CD4-positive, alpha-beta T cell treated with Interferon alpha-2 for 1 hour (primary cell): ENCODE measurements around the gene ROR1.

Experiments used
- DNase-seq, 2 donors: peaks; one replicate each; pipeline ENCODE4 v3.0.0-alpha.2; 2020 to 2022

ROR1 gene

DNA sequence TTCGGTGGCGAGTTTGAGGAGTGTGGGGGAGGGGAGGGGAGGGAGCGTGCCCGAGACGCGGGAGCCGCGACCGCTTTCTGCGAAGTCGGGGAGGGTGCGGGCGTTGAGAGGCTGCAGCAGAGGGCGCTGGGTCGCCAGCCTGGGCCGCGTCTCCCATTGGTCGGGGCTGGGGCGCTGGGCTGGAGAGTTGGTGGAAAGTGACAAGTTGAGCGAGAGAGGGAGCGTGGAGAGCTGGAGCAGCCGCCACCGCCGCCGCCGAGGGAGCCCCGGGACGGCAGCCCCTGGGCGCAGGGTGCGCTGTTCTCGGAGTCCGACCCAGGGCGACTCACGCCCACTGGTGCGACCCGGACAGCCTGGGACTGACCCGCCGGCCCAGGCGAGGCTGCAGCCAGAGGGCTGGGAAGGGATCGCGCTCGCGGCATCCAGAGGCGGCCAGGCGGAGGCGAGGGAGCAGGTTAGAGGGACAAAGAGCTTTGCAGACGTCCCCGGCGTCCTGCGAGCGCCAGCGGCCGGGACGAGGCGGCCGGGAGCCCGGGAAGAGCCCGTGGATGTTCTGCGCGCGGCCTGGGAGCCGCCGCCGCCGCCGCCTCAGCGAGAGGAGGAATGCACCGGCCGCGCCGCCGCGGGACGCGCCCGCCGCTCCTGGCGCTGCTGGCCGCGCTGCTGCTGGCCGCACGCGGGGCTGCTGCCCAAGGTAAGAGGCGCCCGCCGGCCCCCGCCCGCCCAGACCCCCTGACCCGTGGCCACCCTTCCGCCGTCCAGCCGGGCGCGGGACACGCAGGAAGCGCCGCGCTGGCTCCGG is at the start of gene ROR1:
Gene ROR1 (plus strand): TSS at position 203 of the 802 bp plus-strand sequence.
- DNase-seq: peak; percentile 21 to 56

GRCh38 chr1:63724375-63724899 is 49.4 kb upstream of the ROR1 start:
- DNase-seq: no peak

GRCh38 chr1:63728611-63729226 is 45.1 kb upstream of the ROR1 start:
- no peak for DNase-seq

- no peak for DNase-seq
Observed at GRCh38 chr1:63729227-63729620, 44.6 kb upstream of the ROR1 start.

GRCh38 chr1:63730211-63730610 is 43.6 kb upstream of the ROR1 start:
- DNase-seq: no peak

DNA sequence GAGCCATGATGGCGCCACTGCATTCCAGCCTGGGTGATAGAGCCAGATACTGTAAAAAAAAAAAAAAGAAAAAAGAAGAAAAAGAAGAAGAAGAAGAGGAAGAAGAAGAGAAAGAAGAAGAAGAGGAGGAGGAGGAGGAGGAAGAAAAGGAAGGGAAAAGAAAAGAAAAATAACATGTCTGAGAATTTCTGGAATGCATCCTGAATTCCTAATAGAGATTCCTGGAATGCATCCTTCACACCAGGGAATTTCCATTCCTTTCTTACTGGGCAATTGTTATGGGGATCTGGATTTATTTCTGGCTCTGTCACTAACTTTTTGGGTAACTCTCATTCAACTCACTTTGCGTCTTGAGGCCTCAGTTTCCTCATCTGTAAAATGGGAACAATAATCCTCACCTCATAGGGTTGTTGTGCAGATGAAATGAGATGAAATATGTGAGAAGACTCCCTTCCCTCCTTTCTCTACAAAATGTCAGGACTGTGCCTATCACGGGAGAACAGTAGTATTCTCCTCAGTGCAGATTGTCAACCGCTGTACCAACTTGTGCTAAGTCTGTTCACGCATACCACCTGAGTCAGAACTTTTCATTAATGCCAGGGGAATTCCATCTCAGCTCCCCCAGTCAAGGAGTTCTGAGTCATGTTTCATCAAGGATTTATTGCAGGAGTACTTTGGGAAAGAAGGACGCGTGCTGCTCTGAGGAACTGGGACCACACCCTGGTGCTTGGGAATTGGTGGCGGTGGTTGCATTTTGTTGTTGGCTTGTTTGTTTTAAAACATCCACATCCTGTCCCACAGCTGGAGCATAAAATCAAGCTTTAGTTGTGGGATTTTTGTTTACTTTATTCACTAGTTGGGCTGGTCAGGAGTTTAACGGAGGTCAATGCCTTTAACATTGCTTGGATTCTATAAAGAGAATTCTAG is 42.4 kb upstream of the ROR1 start:
- no peak for DNase-seq

- no peak for DNase-seq
Observed at GRCh38 chr1:63732666-63733065, 41.2 kb upstream of the ROR1 start.

GRCh38 chr1:63738772-63739171 is 35.0 kb upstream of the ROR1 start:
- no peak for DNase-seq

- no peak for DNase-seq
Observed at GRCh38 chr1:63739452-63739851, 34.4 kb upstream of the ROR1 start.

GRCh38 chr1:63740432-63740831 is 33.4 kb upstream of the ROR1 start:
- no peak for DNase-seq

DNA sequence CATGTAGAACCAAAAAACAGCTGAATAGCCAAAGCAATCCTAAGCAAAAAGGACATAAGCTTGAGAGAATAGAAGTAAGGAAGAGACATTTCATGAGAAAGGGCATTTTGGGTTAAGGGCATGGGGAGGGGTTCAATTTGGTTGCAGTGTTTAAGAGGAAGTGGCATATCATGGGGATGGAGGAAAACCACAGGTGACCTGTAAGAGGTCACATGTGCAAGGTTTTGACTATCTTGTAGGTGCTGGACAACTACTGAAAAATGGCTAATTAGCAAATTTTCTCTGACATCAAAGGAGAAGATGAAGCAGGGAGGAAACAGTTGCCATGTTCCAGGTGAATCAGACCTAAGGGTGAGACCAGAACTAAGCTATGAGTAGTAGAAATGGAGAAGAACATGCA is 31.3 kb upstream of the ROR1 start:
- no peak for DNase-seq

GRCh38 chr1:63743781-63744180 is 30.0 kb upstream of the ROR1 start:
- no peak for DNase-seq

DNA sequence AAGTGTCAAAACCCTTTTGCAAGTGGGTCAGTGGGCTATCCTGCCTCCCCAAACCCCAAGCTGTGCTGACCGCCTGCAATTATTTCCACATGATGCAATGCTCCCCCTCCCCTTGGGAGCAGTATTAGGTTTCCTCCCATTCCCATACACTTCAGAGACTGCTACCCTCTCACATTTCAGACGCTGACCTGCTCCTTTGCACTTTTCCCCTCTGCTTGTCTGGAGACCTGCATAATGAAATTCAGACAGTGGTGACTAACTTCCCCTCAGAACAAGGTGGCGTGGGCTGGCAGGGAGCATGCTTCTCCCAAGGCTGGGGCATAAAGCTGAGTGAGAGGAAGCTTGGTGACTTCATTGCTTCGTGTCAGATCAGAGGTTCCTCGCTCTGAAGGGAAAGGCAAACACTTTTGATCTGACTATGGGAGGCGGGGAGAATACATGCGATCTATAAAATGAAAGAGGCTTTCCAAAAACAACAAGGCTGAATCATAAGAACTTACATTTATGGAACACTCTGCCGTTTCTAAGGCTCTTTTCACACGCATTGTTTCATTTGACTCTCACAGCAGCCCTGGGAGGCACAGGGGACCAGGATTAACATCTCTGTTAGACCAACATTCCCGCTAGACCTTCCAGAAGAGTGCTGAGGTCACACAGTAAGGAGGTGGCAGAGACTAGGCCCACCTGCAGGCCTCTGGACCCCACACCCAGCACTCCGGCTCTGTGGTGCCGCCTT is 27.5 kb upstream of the ROR1 start:
- no peak for DNase-seq

GRCh38 chr1:63747445-63747844 is 26.4 kb upstream of the ROR1 start:
- DNase-seq: no peak

DNA sequence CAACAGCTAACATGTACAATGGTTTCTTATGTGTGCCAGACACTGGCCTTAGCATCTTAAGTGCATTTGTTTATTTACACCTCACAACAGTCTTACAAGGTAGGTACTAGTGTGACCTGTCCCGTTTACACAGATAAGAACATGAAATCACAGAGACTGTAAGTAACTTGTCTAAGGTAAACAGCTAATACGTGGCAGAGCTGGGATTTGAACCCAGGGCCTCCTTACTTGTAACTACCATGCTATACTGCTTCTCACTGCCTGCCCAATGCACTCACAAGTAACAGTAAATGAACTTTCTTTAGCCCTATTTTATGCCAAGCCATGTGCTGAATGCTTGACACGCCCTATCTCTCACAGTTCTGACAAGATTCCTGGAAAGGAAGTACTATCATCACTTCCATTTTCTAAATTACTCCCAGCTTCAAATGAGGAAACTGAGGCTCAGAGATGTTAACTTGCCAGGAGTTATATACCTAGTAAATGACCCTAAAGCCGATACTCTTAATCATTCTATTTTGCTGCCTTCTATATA is 25.7 kb upstream of the ROR1 start:
- no peak for DNase-seq

DNA sequence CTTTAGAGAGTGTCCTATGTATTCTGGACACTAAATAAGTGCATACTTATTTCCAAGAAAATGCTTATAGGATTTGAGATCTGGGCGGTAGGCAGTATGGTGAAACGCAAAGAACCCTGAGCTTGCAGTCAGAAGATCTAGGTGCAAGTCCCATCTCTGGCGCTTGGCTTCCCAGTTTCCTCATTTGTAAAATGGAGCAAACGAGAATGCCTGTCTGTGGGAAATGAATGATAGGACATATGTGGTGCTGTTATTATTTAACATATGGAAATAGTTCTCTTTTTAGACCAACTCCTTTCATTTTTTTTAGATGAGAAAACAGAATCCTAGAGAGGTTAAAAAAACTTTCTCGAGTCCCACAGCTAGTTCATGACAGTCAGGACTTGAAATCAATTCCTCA is 25.2 kb upstream of the ROR1 start:
- DNase-seq: no peak

- no peak for DNase-seq
Observed at GRCh38 chr1:63750721-63751120, 23.1 kb upstream of the ROR1 start.

- no peak for DNase-seq
Observed at GRCh38 chr1:63752176-63752575, 21.6 kb upstream of the ROR1 start.

GRCh38 chr1:63753591-63753990 is 20.2 kb upstream of the ROR1 start:
- no peak for DNase-seq

DNA sequence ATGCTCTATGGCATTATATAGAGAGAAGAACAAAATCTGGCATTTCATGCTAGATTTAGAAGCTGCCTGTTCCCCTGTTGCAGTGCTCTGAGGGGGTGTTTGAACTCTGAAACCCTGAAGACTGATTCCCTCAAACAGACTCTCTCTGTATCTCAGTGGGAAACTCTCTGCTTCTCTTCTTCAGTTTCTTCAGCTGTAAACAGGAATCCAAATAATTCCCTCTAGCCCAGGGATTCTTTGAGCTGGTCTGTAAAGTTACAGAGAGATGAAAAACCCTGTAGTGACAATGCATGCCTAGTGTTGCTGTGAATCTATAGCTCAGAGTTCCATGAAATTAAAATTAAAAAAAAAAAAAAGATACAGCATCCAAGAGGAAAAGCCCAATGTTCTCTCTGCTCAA is 17.0 kb upstream of the ROR1 start:
- DNase-seq: no peak

DNA sequence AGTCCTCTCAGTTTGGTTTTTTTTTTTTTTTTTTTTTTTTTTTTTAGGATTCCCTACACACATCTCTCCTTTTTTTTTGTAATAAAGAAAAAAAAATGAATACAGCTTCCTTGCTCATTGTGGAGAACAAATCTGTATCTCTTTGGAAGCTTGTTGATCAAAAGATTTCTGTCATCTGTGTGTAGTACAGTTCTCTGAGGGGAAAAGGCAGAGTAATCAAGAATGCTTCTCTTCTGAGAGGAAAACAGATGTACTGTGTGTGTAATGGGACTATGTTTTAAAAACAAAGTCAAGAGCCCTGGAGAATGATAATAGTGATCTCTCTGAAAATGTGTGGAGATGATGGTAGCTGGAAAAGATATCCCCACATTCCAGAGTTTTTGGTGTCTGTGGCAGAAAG is 16.5 kb upstream of the ROR1 start:
- DNase-seq: no peak

DNA sequence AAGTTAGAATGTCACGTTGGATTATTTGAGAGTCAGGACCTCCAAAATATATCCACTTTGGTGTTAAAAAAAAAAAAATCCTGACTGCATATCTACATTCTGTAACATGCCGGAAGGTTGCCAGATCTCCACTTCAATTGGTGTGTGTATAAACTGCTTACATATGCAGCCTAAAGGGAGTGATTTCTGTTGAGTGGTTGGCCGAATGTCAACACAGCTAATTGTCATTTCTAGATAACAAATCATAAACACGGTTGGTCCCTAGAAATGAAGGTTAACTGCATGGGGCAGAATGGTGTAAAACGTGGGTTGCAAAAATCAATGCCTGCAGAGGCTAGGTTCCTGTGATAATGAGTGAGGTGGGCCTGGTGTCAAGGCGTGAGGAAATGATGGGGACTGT is 15.0 kb upstream of the ROR1 start:
- DNase-seq: no peak
